K562 (cell line): ENCODE data around the gene DCST1. TPM values are rescaled to one million over a fixed set of nuclear protein-coding genes. Genes with fewer than 3 reads are reported as not detected.

Source experiments
- ARID1B ChIP-seq: fragments of 450-650 bp; IDR thresholded peaks from 2 replicates; pipeline ENCODE4 v1.6.1; 2016; ENCODE audit warnings: antibody characterized with exemption, mild to moderate bottlenecking, inconsistent platforms
- DPF2 ChIP-seq: fragments of 450-650 bp; IDR thresholded peaks from 2 replicates; pipeline ENCODE4 v1.6.1; 2016
- E2F3 ChIP-seq: fragments of 250-450 bp; sonication (Bioruptor Pico); IDR thresholded peaks from 2 replicates; pipeline ENCODE4 v1.4.0; 2020; ENCODE audit warnings: mild to moderate bottlenecking
- EGR1 ChIP-seq: fragments of 450-650 bp; conservative IDR thresholded peaks from 2 replicates; pipeline ENCODE4 v1.6.1; 2017; ENCODE audit warnings: mild to moderate bottlenecking
- KAT7 ChIP-seq: sonication (generic); formaldehyde crosslinking; IDR thresholded peaks from 2 replicates; pipeline ENCODE4 v1.8.0; 2022; ENCODE audit warnings: missing genetic modification reagents, mild to moderate bottlenecking, borderline replicate concordance
- MYNN ChIP-seq, 2 experiments: sonication (generic); formaldehyde crosslinking in 1 of 2; IDR thresholded peaks; 2 replicates each; pipeline versions ENCODE4 v1.5.0 to v1.6.1; 2016 to 2020; ENCODE audit warnings: antibody characterized with exemption in 1 of 2, missing genetic modification reagents in 1 of 2
- NFIC ChIP-seq: fragments of 450-650 bp; IDR thresholded peaks from 2 replicates; pipeline ENCODE4 v1.6.1; 2017; ENCODE audit warnings: mild to moderate bottlenecking, inconsistent platforms
- RUNX1 ChIP-seq: sonication (generic); IDR thresholded peaks from 2 replicates; pipeline ENCODE4 v1.6.1; 2016; ENCODE audit warnings: antibody characterized with exemption, low read depth
- XRCC5 ChIP-seq: fragments of 200-400 bp; formaldehyde crosslinking; IDR thresholded peaks from 2 replicates; pipeline ENCODE4 v1.6.1; 2017; ENCODE audit warnings: low read depth, mild to moderate bottlenecking, low read length
- polyA plus RNA-seq, 8 experiments: library from polyadenylated mRNA; depleted of rRNA in 4 of 8; stranded (reverse) in 5 of 8; unstranded in 3 of 8; fragments of >200 nt; fragmentation: Nextera tagmentation in 2 of 8; fragmentation: Illumina TruSeq in 1 of 8; extraction: Ambion mirVana in 2 of 8; extraction: Trizol in 1 of 8; gene quantifications; 2 replicates each; pipeline versions ENCODE4 v1.2.1 to v1.2.3, GENCODE V29; 2011 to 2014; ENCODE audit warnings: inconsistent platforms in 1 of 8, missing spikeins in 1 of 8
- total RNA-seq, 7 experiments: library from RNA; depleted of rRNA in 6 of 7; stranded (reverse); fragments of >200 nt in 6 of 7; fragmentation: Illumina TruSeq in 2 of 7; extraction: Trizol in 2 of 7; gene quantifications; 2 replicates each; pipeline versions ENCODE4 v1.2.1 to v1.2.3, GENCODE V29; 2011 to 2021; ENCODE audit warnings: low replicate concordance in 1 of 7
- TF ChIP-seq, protein P1 (sequence below), 2 experiments: fragments of 250-450 bp in 1 of 2; fragments of 450-650 bp in 1 of 2; sonication (Bioruptor Pico) in 1 of 2; IDR thresholded peaks; 2 replicates each; pipeline versions ENCODE4 v1.6.1 to v1.8.0; 2016 to 2021; ENCODE audit warnings: mild to moderate bottlenecking in 2 of 2, moderate library complexity in 2 of 2, missing compliant biosample characterization in 1 of 2, missing genetic modification characterization in 1 of 2
- TF ChIP-seq, protein P2 (sequence below): sonication (generic); formaldehyde crosslinking; IDR thresholded peaks from 2 replicates; pipeline ENCODE4 v1.9.0; 2022; ENCODE audit warnings: mild to moderate bottlenecking, missing genetic modification reagents
- TF ChIP-seq, protein P3 (sequence below): fragments of 450-650 bp; formaldehyde crosslinking; IDR thresholded peaks from 2 replicates; pipeline ENCODE4 v1.4.0; 2020; ENCODE audit warnings: mild to moderate bottlenecking, moderate library complexity
- TF ChIP-seq, protein P4 (sequence below), 2 experiments: fragments of 450-650 bp in 1 of 2; IDR thresholded peaks; 2 replicates each; pipeline ENCODE4 v1.6.1; 2011 to 2017; ENCODE audit warnings: low read depth in 2 of 2, antibody characterized with exemption in 1 of 2, borderline replicate concordance in 1 of 2, low read length in 1 of 2, mild to moderate bottlenecking in 1 of 2, mixed read lengths in 1 of 2; ENCODE audit not compliant: control insufficient read depth in 1 of 2
- TF ChIP-seq, protein P5 (sequence below): fragments of 200-800 bp; sonication (Bioruptor generic); IDR thresholded peaks from 2 replicates; pipeline ENCODE4 v1.6.1; 2017; ENCODE audit warnings: missing genetic modification characterization, missing compliant biosample characterization

Gene DCST1
- total and polyA plus RNA-seq, 9 of the 15 experiments (the other 6 are each of a cell fraction or from before 2014, with no cell fraction given): not detected

DNA sequence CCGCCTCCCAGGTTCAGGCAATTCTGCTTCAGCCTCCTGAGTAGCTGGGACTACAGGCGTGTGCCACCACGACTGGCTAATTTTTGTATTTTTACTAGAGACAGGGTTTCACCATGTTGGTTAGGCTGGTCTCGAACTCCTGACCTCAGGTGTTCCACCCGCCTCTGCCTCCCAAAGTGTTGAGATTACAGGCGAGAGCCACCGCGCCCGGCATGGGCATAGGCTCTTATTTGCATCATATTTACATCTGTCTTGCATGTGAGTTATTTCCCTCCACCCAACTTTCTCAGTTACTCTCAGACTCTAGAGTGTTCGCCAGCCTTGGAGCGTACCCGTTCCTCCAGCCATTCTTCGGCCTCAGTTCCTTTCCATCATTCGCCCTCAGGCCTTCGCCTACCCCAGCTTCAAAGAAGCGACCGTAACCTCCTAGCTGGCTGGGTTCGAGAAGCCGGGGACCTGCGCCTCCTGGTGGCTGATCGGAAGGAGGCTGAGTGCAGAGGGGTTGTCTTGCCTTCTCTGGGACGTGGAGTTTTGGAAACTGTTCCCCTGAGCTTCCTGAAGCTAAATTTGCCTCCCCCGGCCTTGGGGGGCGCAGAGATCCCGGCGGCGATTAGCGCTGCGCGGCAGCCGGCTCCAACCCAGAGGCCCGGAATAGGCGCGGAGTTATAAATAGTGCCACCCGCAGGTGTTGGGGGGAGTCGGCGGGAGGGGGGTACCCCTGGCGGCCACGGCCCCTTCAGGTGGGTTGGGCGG lies 34.6 kb upstream of the DCST1 start (continued):
- TF ChIP-seq, protein P1, sequence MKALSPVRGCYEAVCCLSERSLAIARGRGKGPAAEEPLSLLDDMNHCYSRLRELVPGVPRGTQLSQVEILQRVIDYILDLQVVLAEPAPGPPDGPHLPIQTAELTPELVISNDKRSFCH (CRISPR knock-in tag; IDR thresholded peaks at IDR 0.05): no peak
- TF ChIP-seq, protein P1 (tag; IDR thresholded peaks at IDR 0.05): peak; percentile 71; the same call in 1 of the 2 replicates
- TF ChIP-seq NFIC (peak; percentile 23; the same call in 1 of the 2 replicates), E2F3 (CRISPR knock-in tag) (no peak), RUNX1 (0 out of 2 replicates have a peak, but pooled peaks have one; percentile 30), KAT7 (CRISPR knock-in tag) (peak; percentile 74; the same call in 1 of the 2 replicates), EGR1 (0 out of 2 replicates have a peak, but pooled peaks have one; percentile 16), ARID1B (peak; percentile 27; the same call in 1 of the 2 replicates), DPF2 (peak; percentile 43), XRCC5 (peak; percentile 87), MYNN (IDR thresholded peaks at IDR 0.05) (peak; percentile 77), MYNN (CRISPR knock-in tag; IDR thresholded peaks at IDR 0.05) (no peak)
- TF ChIP-seq, protein P2, sequence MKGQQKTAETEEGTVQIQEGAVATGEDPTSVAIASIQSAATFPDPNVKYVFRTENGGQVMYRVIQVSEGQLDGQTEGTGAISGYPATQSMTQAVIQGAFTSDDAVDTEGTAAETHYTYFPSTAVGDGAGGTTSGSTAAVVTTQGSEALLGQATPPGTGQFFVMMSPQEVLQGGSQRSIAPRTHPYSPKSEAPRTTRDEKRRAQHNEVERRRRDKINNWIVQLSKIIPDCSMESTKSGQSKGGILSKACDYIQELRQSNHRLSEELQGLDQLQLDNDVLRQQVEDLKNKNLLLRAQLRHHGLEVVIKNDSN (CRISPR knock-in tag): 0 out of 2 replicates have a peak, but pooled peaks have one; percentile 8
- TF ChIP-seq, protein P3, sequence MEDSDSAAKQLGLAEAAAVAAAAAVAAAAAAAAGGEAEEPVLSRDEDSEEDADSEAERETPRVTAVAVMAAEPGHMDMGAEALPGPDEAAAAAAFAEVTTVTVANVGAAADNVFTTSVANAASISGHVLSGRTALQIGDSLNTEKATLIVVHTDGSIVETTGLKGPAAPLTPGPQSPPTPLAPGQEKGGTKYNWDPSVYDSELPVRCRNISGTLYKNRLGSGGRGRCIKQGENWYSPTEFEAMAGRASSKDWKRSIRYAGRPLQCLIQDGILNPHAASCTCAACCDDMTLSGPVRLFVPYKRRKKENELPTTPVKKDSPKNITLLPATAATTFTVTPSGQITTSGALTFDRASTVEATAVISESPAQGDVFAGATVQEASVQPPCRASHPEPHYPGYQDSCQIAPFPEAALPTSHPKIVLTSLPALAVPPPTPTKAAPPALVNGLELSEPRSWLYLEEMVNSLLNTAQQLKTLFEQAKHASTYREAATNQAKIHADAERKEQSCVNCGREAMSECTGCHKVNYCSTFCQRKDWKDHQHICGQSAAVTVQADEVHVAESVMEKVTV (CRISPR knock-in tag): peak; percentile 63; the same call in 1 of the 2 replicates
- TF ChIP-seq, protein P4, sequence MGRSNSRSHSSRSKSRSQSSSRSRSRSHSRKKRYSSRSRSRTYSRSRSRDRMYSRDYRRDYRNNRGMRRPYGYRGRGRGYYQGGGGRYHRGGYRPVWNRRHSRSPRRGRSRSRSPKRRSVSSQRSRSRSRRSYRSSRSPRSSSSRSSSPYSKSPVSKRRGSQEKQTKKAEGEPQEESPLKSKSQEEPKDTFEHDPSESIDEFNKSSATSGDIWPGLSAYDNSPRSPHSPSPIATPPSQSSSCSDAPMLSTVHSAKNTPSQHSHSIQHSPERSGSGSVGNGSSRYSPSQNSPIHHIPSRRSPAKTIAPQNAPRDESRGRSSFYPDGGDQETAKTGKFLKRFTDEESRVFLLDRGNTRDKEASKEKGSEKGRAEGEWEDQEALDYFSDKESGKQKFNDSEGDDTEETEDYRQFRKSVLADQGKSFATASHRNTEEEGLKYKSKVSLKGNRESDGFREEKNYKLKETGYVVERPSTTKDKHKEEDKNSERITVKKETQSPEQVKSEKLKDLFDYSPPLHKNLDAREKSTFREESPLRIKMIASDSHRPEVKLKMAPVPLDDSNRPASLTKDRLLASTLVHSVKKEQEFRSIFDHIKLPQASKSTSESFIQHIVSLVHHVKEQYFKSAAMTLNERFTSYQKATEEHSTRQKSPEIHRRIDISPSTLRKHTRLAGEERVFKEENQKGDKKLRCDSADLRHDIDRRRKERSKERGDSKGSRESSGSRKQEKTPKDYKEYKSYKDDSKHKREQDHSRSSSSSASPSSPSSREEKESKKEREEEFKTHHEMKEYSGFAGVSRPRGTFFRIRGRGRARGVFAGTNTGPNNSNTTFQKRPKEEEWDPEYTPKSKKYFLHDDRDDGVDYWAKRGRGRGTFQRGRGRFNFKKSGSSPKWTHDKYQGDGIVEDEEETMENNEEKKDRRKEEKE (IDR thresholded peaks at IDR 0.05; ENCODE audit: borderline replicate concordance in 1 of 2, control insufficient read depth in 1 of 2, low read depth in 2 of 2, low read length in 1 of 2): 0 out of 4 replicates have a peak, but pooled peaks of 1 of the 2 experiments have one; percentile 66
- TF ChIP-seq, protein P5, sequence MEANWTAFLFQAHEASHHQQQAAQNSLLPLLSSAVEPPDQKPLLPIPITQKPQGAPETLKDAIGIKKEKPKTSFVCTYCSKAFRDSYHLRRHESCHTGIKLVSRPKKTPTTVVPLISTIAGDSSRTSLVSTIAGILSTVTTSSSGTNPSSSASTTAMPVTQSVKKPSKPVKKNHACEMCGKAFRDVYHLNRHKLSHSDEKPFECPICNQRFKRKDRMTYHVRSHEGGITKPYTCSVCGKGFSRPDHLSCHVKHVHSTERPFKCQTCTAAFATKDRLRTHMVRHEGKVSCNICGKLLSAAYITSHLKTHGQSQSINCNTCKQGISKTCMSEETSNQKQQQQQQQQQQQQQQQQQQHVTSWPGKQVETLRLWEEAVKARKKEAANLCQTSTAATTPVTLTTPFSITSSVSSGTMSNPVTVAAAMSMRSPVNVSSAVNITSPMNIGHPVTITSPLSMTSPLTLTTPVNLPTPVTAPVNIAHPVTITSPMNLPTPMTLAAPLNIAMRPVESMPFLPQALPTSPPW (CRISPR knock-in tag): peak; percentile 43; the same call in 1 of the 2 replicates
